Measurements from ENCODE around the gene APOE.
"Not testable (repeated sequence)": the region's sequence is repeated elsewhere in the genome, so short reads cannot be mapped to it uniquely, and the experiment has no call there.

The APOE gene

GRCh38 chr19:44883922-44884321 is 21.7 kb upstream of the APOE start:
- H3K9ac ChIP-seq (ENCODE audit: low read length in 5 of 5), result no peak overlapping the region
- no peaks in the 10 kb centered on the region for H3K9me3 ChIP-seq (ENCODE audit: control insufficient read depth in 5 of 5, low read length in 5 of 5)
- no peak overlapping the region for H3K4me3 ChIP-seq (ENCODE audit: low read depth in 1 of 5, low read length in 5 of 5)
- no peak overlapping the region for H3K27ac ChIP-seq (ENCODE audit: low read depth, low read length)
- H3K27me3 ChIP-seq (ENCODE audit: control insufficient read depth in 5 of 5, insufficient read depth in 4 of 5, low read length in 5 of 5), result no peaks in the 10 kb centered on the region
- peaks cover 0 to 48% (median 44%) of the 10 kb centered on the region in 5 donors for H3K36me3 ChIP-seq (ENCODE audit: control insufficient read depth in 5 of 5, insufficient read depth in 5 of 5, low read length in 5 of 5)
- peaks cover 0 to 5% (median 0%) of the 10 kb centered on the region in 5 donors for H3K4me1 ChIP-seq (ENCODE audit: control insufficient read depth in 5 of 5, insufficient read depth in 5 of 5, low read length in 5 of 5)

GRCh38 chr19:44884566-44884965 is 21.0 kb upstream of the APOE start:
- Histone ChIP-seq H3K36me3 (ENCODE audit: control insufficient read depth in 5 of 5, insufficient read depth in 5 of 5, low read length in 5 of 5) (peaks cover 0 to 44% (median 40%) of the 10 kb centered on the region in 5 donors), H3K4me3 (ENCODE audit: low read depth in 1 of 5, low read length in 5 of 5) (no peak overlapping the region), H3K27ac (ENCODE audit: low read depth, low read length) (no peak overlapping the region), H3K4me1 (ENCODE audit: control insufficient read depth in 5 of 5, insufficient read depth in 5 of 5, low read length in 5 of 5) (peaks cover 0 to 6% (median 1%) of the 10 kb centered on the region in 5 donors), H3K27me3 (ENCODE audit: control insufficient read depth in 5 of 5, insufficient read depth in 4 of 5, low read length in 5 of 5) (no peaks in the 10 kb centered on the region), H3K9me3 (ENCODE audit: control insufficient read depth in 5 of 5, low read length in 5 of 5) (no peaks in the 10 kb centered on the region), H3K9ac (ENCODE audit: low read length in 5 of 5) (no peak overlapping the region)

- Histone ChIP-seq H3K36me3 (ENCODE audit: control insufficient read depth in 5 of 5, insufficient read depth in 5 of 5, low read length in 5 of 5) (peaks cover 0 to 42% (median 37%) of the 10 kb centered on the region in 5 donors), H3K27ac (ENCODE audit: low read depth, low read length) (no peak overlapping the region), H3K4me1 (ENCODE audit: control insufficient read depth in 5 of 5, insufficient read depth in 5 of 5, low read length in 5 of 5) (peaks cover 5 to 10% (median 8%) of the 10 kb centered on the region in 5 donors), H3K9ac (ENCODE audit: low read length in 5 of 5) (no peak overlapping the region), H3K4me3 (ENCODE audit: low read depth in 1 of 5, low read length in 5 of 5) (no peak overlapping the region), H3K9me3 (ENCODE audit: control insufficient read depth in 5 of 5, low read length in 5 of 5) (no peaks in the 10 kb centered on the region), H3K27me3 (ENCODE audit: control insufficient read depth in 5 of 5, insufficient read depth in 4 of 5, low read length in 5 of 5) (no peaks in the 10 kb centered on the region)
Measured at GRCh38 chr19:44886141-44886540, 19.5 kb upstream of the APOE start.

- H3K9me3 ChIP-seq (ENCODE audit: control insufficient read depth in 5 of 5, low read length in 5 of 5), result no peaks in the 10 kb centered on the region
- peaks cover 8 to 23% (median 21%) of the 10 kb centered on the region in 5 donors for H3K4me1 ChIP-seq (ENCODE audit: control insufficient read depth in 5 of 5, insufficient read depth in 5 of 5, low read length in 5 of 5)
- H3K9ac ChIP-seq (ENCODE audit: low read length in 5 of 5), result no peak overlapping the region
- H3K4me3 ChIP-seq (ENCODE audit: low read depth in 1 of 5, low read length in 5 of 5), result no peak overlapping the region
- H3K36me3 ChIP-seq (ENCODE audit: control insufficient read depth in 5 of 5, insufficient read depth in 5 of 5, low read length in 5 of 5), result peaks cover 0 to 42% (median 39%) of the 10 kb centered on the region in 5 donors
- H3K27ac ChIP-seq (ENCODE audit: low read depth, low read length), result no peak overlapping the region
- H3K27me3 ChIP-seq (ENCODE audit: control insufficient read depth in 5 of 5, insufficient read depth in 4 of 5, low read length in 5 of 5), result no peaks in the 10 kb centered on the region
Measured at GRCh38 chr19:44887648-44888047, 17.9 kb upstream of the APOE start.

DNA sequence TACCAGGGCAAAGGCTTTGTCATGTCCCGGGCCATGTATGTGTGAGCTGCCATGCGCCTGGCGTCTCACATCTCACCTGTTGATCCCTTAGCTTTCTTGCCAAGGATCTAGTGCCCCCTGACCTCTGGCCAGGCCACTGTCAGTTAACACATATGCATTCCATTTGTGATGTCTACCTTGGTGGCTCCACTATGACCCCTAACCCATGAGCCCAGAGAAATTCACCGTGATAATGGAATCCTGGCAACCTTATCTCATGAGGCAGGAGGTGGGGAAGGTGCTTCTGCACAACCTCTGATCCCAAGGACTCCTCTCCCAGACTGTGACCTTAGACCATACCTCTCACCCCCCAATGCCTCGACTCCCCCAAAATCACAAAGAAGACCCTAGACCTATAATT is 17.3 kb upstream of the APOE start:
- H3K9me3 ChIP-seq (ENCODE audit: control insufficient read depth in 5 of 5, low read length in 5 of 5); H3K27me3 ChIP-seq (ENCODE audit: control insufficient read depth in 5 of 5, insufficient read depth in 4 of 5, low read length in 5 of 5); H3K9ac ChIP-seq (ENCODE audit: low read length in 5 of 5); H3K27ac ChIP-seq (ENCODE audit: low read depth, low read length); H3K4me3 ChIP-seq (ENCODE audit: low read depth in 1 of 5, low read length in 5 of 5): not testable (repeated sequence)
- Histone ChIP-seq H3K36me3 (ENCODE audit: control insufficient read depth in 5 of 5, insufficient read depth in 5 of 5, low read length in 5 of 5) (peaks cover 0 to 45% (median 43%) of the 10 kb centered on the region in 5 donors), H3K4me1 (ENCODE audit: control insufficient read depth in 5 of 5, insufficient read depth in 5 of 5, low read length in 5 of 5) (peaks cover 8 to 26% (median 24%) of the 10 kb centered on the region in 5 donors)

DNA sequence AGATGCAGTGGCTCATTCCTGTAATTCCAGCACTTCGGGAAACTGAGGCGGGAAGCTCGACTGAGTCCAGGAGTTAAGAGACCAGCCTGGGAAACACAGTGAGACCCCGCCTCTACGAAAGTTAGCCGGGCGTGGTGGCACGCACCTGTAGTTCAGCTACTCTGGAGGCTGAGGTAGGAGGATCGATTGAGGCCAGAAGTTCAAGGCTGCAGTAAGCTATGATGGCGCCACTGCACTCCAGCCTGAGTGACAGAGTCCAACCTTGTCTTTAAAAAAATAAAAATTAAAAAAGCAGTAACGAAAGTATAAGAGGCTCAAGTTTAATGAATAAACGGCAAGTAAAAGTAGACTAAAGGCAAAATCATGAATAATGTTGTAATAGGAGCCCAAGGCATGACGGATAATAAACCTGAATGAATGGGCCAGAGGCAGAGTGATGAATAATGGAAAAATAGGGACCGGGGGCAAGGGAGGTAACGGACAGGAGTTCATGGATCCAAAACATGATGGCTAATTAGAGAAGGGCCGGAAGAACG is 15.7 kb upstream of the APOE start:
- Histone ChIP-seq H3K4me1 (ENCODE audit: control insufficient read depth in 5 of 5, insufficient read depth in 5 of 5, low read length in 5 of 5) (peaks cover 8 to 26% (median 24%) of the 10 kb centered on the region in 5 donors), H3K9ac (ENCODE audit: low read length in 5 of 5) (peak overlapping the region in 4 of 5 donors; percentile 26 to 92 (median 56)), H3K27ac (ENCODE audit: low read depth, low read length) (peak overlapping the region; percentile 85), H3K36me3 (ENCODE audit: control insufficient read depth in 5 of 5, insufficient read depth in 5 of 5, low read length in 5 of 5) (peaks cover 0 to 50% (median 45%) of the 10 kb centered on the region in 5 donors), H3K9me3 (ENCODE audit: control insufficient read depth in 5 of 5, low read length in 5 of 5) (no peaks in the 10 kb centered on the region), H3K27me3 (ENCODE audit: control insufficient read depth in 5 of 5, insufficient read depth in 4 of 5, low read length in 5 of 5) (no peaks in the 10 kb centered on the region), H3K4me3 (ENCODE audit: low read depth in 1 of 5, low read length in 5 of 5) (peak overlapping the region; percentile 73 to 80 (median 78))

GRCh38 chr19:44890366-44891015 is 15.1 kb upstream of the APOE start:
- Histone ChIP-seq H3K9ac (ENCODE audit: low read length in 5 of 5) (peak overlapping the region; percentile 54 to 92 (median 66)), H3K4me1 (ENCODE audit: control insufficient read depth in 5 of 5, insufficient read depth in 5 of 5, low read length in 5 of 5) (peaks cover 8 to 26% (median 24%) of the 10 kb centered on the region in 5 donors), H3K27me3 (ENCODE audit: control insufficient read depth in 5 of 5, insufficient read depth in 4 of 5, low read length in 5 of 5) (no peaks in the 10 kb centered on the region), H3K4me3 (ENCODE audit: low read depth in 1 of 5, low read length in 5 of 5) (peak overlapping the region; percentile 73 to 80 (median 78)), H3K27ac (ENCODE audit: low read depth, low read length) (peak overlapping the region; percentile 85), H3K9me3 (ENCODE audit: control insufficient read depth in 5 of 5, low read length in 5 of 5) (no peaks in the 10 kb centered on the region), H3K36me3 (ENCODE audit: control insufficient read depth in 5 of 5, insufficient read depth in 5 of 5, low read length in 5 of 5) (peaks cover 0 to 55% (median 47%) of the 10 kb centered on the region in 5 donors)

DNA sequence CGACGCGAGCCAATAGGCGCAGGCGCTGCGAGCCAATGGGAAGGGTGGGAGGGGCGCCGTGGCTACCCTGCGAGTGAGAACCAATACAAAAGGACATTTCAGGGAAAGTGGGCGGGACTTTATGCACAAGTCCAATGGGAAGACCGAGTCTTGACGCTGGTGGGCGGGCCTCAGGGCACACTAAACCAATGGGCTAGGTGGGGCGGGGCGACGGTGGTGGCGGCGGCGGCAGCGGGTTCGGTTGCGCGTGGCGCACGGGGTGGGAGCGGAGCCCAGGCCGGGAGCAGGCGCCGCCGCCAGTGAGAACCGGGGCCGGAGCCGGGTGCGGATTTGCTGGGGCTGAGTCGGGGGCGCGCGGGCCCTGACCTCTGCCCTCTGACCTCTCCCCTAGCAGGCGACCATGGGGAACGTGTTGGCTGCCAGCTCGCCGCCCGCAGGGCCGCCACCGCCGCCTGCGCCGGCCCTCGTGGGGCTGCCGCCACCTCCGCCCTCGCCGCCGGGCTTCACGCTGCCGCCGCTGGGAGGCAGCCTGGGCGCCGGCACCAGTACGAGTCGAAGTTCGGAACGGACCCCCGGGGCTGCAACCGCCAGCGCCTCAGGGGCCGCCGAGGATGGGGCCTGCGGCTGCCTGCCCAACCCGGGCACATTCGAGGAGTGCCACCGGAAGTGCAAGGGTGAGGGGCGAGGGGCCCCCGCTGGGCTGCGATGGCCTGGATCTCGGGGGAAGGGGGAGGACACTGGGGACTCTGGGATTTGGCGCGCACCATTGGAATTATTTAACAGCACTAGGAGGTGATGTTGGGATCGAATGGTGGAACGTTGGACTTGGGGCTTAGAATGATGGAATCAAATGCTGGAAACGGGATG is 14.3 kb upstream of the APOE start, which contains the start of gene TOMM40:
TSS of gene TOMM40 (plus strand) at position 239 of the 867 bp plus-strand sequence. CDS start at position 401, 162 bp downstream.
- Histone ChIP-seq H3K4me1 (ENCODE audit: control insufficient read depth in 5 of 5, insufficient read depth in 5 of 5, low read length in 5 of 5) (peaks cover 8 to 26% (median 24%) of the 10 kb centered on the region in 5 donors), H3K36me3 (ENCODE audit: control insufficient read depth in 5 of 5, insufficient read depth in 5 of 5, low read length in 5 of 5) (peaks cover 0 to 54% (median 47%) of the 10 kb centered on the region in 5 donors)

GRCh38 chr19:44892932-44893331 is 12.7 kb upstream of the APOE start:
- no peak overlapping the region for H3K4me3 ChIP-seq (ENCODE audit: low read depth in 1 of 5, low read length in 5 of 5)
- H3K9me3 ChIP-seq (ENCODE audit: control insufficient read depth in 5 of 5, low read length in 5 of 5), result no peaks in the 10 kb centered on the region
- no peaks in the 10 kb centered on the region for H3K27me3 ChIP-seq (ENCODE audit: control insufficient read depth in 5 of 5, insufficient read depth in 4 of 5, low read length in 5 of 5)
- peaks cover 0 to 54% (median 53%) of the 10 kb centered on the region in 5 donors for H3K36me3 ChIP-seq (ENCODE audit: control insufficient read depth in 5 of 5, insufficient read depth in 5 of 5, low read length in 5 of 5)
- H3K9ac ChIP-seq (ENCODE audit: low read length in 5 of 5), result peak overlapping the region in 3 of 5 donors; percentile 40 to 91 (median 88)
- H3K27ac ChIP-seq (ENCODE audit: low read depth, low read length), result no peak overlapping the region
- H3K4me1 ChIP-seq (ENCODE audit: control insufficient read depth in 5 of 5, insufficient read depth in 5 of 5, low read length in 5 of 5), result peaks cover 8 to 26% (median 24%) of the 10 kb centered on the region in 5 donors

More for the DNA sequence above, 14.3 kb upstream of the APOE start, which contains the start of gene TOMM40:
- Histone ChIP-seq H3K9ac (ENCODE audit: low read length in 5 of 5) (peak within 1 kb of the TSS; percentile 67 to 92 (median 88)), H3K4me3 (ENCODE audit: low read depth in 1 of 5, low read length in 5 of 5) (peak within 1 kb of the TSS; percentile 77 to 85 (median 80)), H3K9me3 (ENCODE audit: control insufficient read depth in 5 of 5, low read length in 5 of 5) (no peaks in the 10 kb centered on the region), H3K27ac (ENCODE audit: low read depth, low read length) (peak within 1 kb of the TSS; percentile 85), H3K27me3 (ENCODE audit: control insufficient read depth in 5 of 5, insufficient read depth in 4 of 5, low read length in 5 of 5) (no peaks in the 10 kb centered on the region)
